Endometrium (tissue), 2 donors: ENCODE results near the gene RUFY3.
"Not testable (repeated sequence)": the region's sequence is repeated elsewhere in the genome, so short reads cannot be mapped to it uniquely, and the experiment has no call there.

Experiments used
- FAIRE-seq: peaks from 2 replicates; lab custom pipeline; 2012; peaks lifted over from hg19 to GRCh38; lab: Jason Lieb, UNC
- donor health status: control.
- donor health status: control.

RUFY3 gene

GRCh38 chr4:70705183-70706043 lies 16.4 kb upstream of the RUFY3 start:
- FAIRE-seq: no peak

- FAIRE-seq: no peak
These were observed 15.7 kb upstream of the RUFY3 start for GRCh38 chr4:70706044-70706461.

- FAIRE-seq: no peak
These were observed 15.2 kb upstream of the RUFY3 start for GRCh38 chr4:70706516-70706915.

- no peak for FAIRE-seq
These were observed 12.1 kb upstream of the RUFY3 start for GRCh38 chr4:70709611-70710205.

- FAIRE-seq: no peak
These were observed 10.2 kb upstream of the RUFY3 start for GRCh38 chr4:70711599-70711998.

- FAIRE-seq: no peak
These were observed 9.6 kb upstream of the RUFY3 start for GRCh38 chr4:70712150-70712549.

- FAIRE-seq: no peak
These were observed 8.9 kb upstream of the RUFY3 start for GRCh38 chr4:70712604-70713452.

- no peak for FAIRE-seq
These were observed 8.2 kb upstream of the RUFY3 start for GRCh38 chr4:70713453-70714078.

GRCh38 chr4:70714079-70714887 lies 7.5 kb upstream of the RUFY3 start:
- FAIRE-seq: no peak

GRCh38 chr4:70715097-70715496 lies 6.7 kb upstream of the RUFY3 start:
- FAIRE-seq: no peak

- no peak for FAIRE-seq
These were observed 2.8 kb upstream of the RUFY3 start for GRCh38 chr4:70718811-70719604.

- FAIRE-seq: no peak
These were observed 531 bp downstream of the RUFY3 start for GRCh38 chr4:70722199-70722791.

GRCh38 chr4:70724463-70724862 lies 2.7 kb downstream of the RUFY3 start:
- no peak for FAIRE-seq

GRCh38 chr4:70725633-70726032 lies 3.9 kb downstream of the RUFY3 start:
- no peak for FAIRE-seq

GRCh38 chr4:70726515-70726914 lies 4.8 kb downstream of the RUFY3 start:
- not testable (repeated sequence) for FAIRE-seq

- no peak for FAIRE-seq
These were observed 6.3 kb downstream of the RUFY3 start for GRCh38 chr4:70728091-70728490.

GRCh38 chr4:70732878-70733277 lies 11.1 kb downstream of the RUFY3 start:
- FAIRE-seq: not testable (repeated sequence)

- FAIRE-seq: no peak
These were observed 12.6 kb downstream of the RUFY3 start for GRCh38 chr4:70734168-70734954.

GRCh38 chr4:70734971-70735370 lies 13.2 kb downstream of the RUFY3 start:
- FAIRE-seq: no peak
